ENCODE data around the gene CEBPZOS. TPM values are rescaled to one million over a fixed set of nuclear protein-coding genes. Genes with fewer than 3 reads are reported as not detected.
A peak's percentile ranks its signal among the peaks of the same experiment; 100 is the strongest.

The CEBPZOS gene
- total and polyA plus RNA-seq, 2 of the 8 experiments (the other 6 are each of a cell fraction or from before 2014, with no cell fraction given), result 27.3 to 43.5 TPM

GRCh38 chr2:37231241-37232130 is 35.2 kb downstream of the CEBPZOS start, which contains the start of the genes CEBPZ and NDUFAF7 (continued):
- TF ChIP-seq CTCF (IDR thresholded peaks at IDR 0.05; ENCODE audit: control extremely low read depth in 1 of 3, insufficient read depth in 1 of 3, low read depth in 1 of 3, low read length in 3 of 3), result peak in 1 of 3 experiments; percentile 0; a peak in 1 of 4 replicates
- no peak for TF ChIP-seq SUZ12 (IDR thresholded peaks at IDR 0.05; ENCODE audit: low read length)
- TF ChIP-seq JUND (IDR thresholded peaks at IDR 0.05; ENCODE audit: low read length), result no peak
- TF ChIP-seq SIN3A (conservative IDR thresholded peaks at IDR 0.05 in 1 of 2, IDR thresholded peaks at IDR 0.05 in 1 of 2; ENCODE audit: low read depth in 1 of 2, low read length in 2 of 2), result peak in 1 of 2 experiments; percentile 89; a peak in 2 of 4 replicates
- TF ChIP-seq FOSL1 (IDR thresholded peaks at IDR 0.05; ENCODE audit: insufficient read depth, low read depth, low read length), result no peak
- TF ChIP-seq SIRT6 (IDR thresholded peaks at IDR 0.05; ENCODE audit: low read length), result no peak
- TF ChIP-seq YY1 (IDR thresholded peaks at IDR 0.05; ENCODE audit: low read depth, low read length), result peak; percentile 90
- no peak for TF ChIP-seq USF2 (IDR thresholded peaks at IDR 0.05; ENCODE audit: low read length)
- TF ChIP-seq NANOG (IDR thresholded peaks at IDR 0.05; ENCODE audit: insufficient read depth, low read depth, low read length, poor library complexity, severe bottlenecking), result no peak
- peak; percentile 87 for TF ChIP-seq TAF7 (optimal IDR thresholded peaks at IDR 0.05; ENCODE audit: borderline replicate concordance, low read depth, low read length)
- peak; percentile 91 for TF ChIP-seq RBBP5 (IDR thresholded peaks at IDR 0.05; ENCODE audit: borderline replicate concordance, low read depth, low read length)
- TF ChIP-seq CHD1 (IDR thresholded peaks at IDR 0.05; ENCODE audit: low read depth, low read length), result no peak
- peak; percentile 18 to 74; a peak in 2 of 4 replicates for TF ChIP-seq HDAC2 (IDR thresholded peaks at IDR 0.05; ENCODE audit: borderline replicate concordance in 1 of 2, low read depth in 2 of 2, low read length in 2 of 2)
- TF ChIP-seq RNF2 (IDR thresholded peaks at IDR 0.05; ENCODE audit: borderline replicate concordance, low read depth, low read length, missing control alignments, poor library complexity, severe bottlenecking), result no peak
- TF ChIP-seq GTF2F1 (IDR thresholded peaks at IDR 0.05; ENCODE audit: borderline replicate concordance, low read depth, low read length), result no peak
- peak in 1 of 2 experiments; percentile 75; a peak in 1 of 3 replicates for TF ChIP-seq POLR2A (IDR thresholded peaks at IDR 0.05; ENCODE audit: control extremely low read depth in 1 of 2, low read depth in 2 of 2, low read length in 2 of 2)
- peak; percentile 67 for TF ChIP-seq SAP30 (IDR thresholded peaks at IDR 0.05; ENCODE audit: insufficient read depth, insufficient replicate concordance, low read length)
- TF ChIP-seq POU5F1 (IDR thresholded peaks at IDR 0.05; ENCODE audit: low read depth, low read length), result no peak

Data from H1 (cell line).